GM23338 (cell line): ENCODE data around the gene BRCC3. TPM values are rescaled to one million over a fixed set of nuclear protein-coding genes. Genes with fewer than 3 reads are reported as not detected.

Experiments
- ATAC-seq: fragments of 200-7000 bp; cut with Tn5 transposase; 3 replicates; pipeline ENCODE4 v1.9.1; 2020
- DNase-seq: peaks from one replicate; pipeline ENCODE4 v3.0.0-alpha.2; 2015; ENCODE audit warnings: low spot score
- H2AFZ ChIP-seq: fragments of 200-600 bp; sonication (generic); 2 replicates; pipeline ENCODE4 v1.8.0; 2016; ENCODE audit warnings: antibody characterized with exemption, mild to moderate bottlenecking, moderate library complexity
- H3F3A ChIP-seq: fragments of 200-600 bp; sonication (generic); replicated peaks from 2 replicates; pipeline ENCODE4 v1.8.0; 2017; ENCODE audit warnings: antibody characterized with exemption, mixed run types, low read depth
- H3K27ac ChIP-seq: fragments of 200-600 bp; sonication (generic); 2 replicates; pipeline ENCODE4 v1.6.1; 2016; ENCODE audit warnings: low read depth
- H3K27me3 ChIP-seq: fragments of 200-600 bp; sonication (generic); 2 replicates; pipeline ENCODE4 v1.8.0; 2016; ENCODE audit warnings: mild to moderate bottlenecking, mixed run types, moderate library complexity; ENCODE audit not compliant: insufficient read depth
- H3K36me3 ChIP-seq: fragments of 200-600 bp; sonication (generic); 2 replicates; pipeline ENCODE4 v1.8.0; 2016; ENCODE audit warnings: mild to moderate bottlenecking; ENCODE audit not compliant: insufficient read depth
- H3K4me1 ChIP-seq: fragments of 200-600 bp; sonication (generic); 2 replicates; pipeline ENCODE4 v1.8.0; 2016; ENCODE audit warnings: mild to moderate bottlenecking, moderate library complexity; ENCODE audit not compliant: insufficient read depth
- H3K4me2 ChIP-seq: fragments of 200-600 bp; sonication (generic); 2 replicates; pipeline ENCODE4 v1.7.1; 2017; ENCODE audit warnings: mixed run types
- H3K4me3 ChIP-seq: fragments of 200-600 bp; sonication (generic); 2 replicates; pipeline ENCODE4 v1.6.1; 2016; ENCODE audit warnings: mixed run types
- H3K79me2 ChIP-seq: fragments of 200-600 bp; sonication (generic); replicated peaks from 2 replicates; pipeline ENCODE4 v1.8.0; 2017; ENCODE audit warnings: mild to moderate bottlenecking; ENCODE audit not compliant: insufficient read depth
- H3K9me2 ChIP-seq: fragments of 200-600 bp; sonication (generic); 2 replicates; pipeline ENCODE4 v1.8.0; 2017; ENCODE audit not compliant: insufficient read depth
- H4K20me1 ChIP-seq: fragments of 200-600 bp; sonication (generic); replicated peaks from 2 replicates; pipeline ENCODE4 v1.8.0; 2017; ENCODE audit warnings: mild to moderate bottlenecking; ENCODE audit not compliant: insufficient read depth
- H3K27ac Mint-ChIP-seq: 2 replicates; pipeline ENCODE4 v1.8.0; 2020; ENCODE audit warnings: inconsistent platforms, mild to moderate bottlenecking, moderate library complexity, mixed read lengths
- H3K27me3 Mint-ChIP-seq: 3 replicates; pipeline ENCODE4 v1.8.0; 2022; ENCODE audit warnings: low read depth, mild to moderate bottlenecking, moderate library complexity, mixed read lengths, inconsistent platforms; ENCODE audit not compliant: insufficient read depth, poor library complexity
- H3K36me3 Mint-ChIP-seq: 3 replicates; pipeline ENCODE4 v1.8.0; 2021; ENCODE audit warnings: low read depth, mild to moderate bottlenecking, inconsistent platforms, moderate library complexity, mixed read lengths
- H3K4me1 Mint-ChIP-seq: 3 replicates; pipeline ENCODE4 v1.8.0; 2020; ENCODE audit warnings: mild to moderate bottlenecking, inconsistent platforms, mixed read lengths
- H3K4me3 Mint-ChIP-seq: 3 replicates; pipeline ENCODE4 v1.8.0; 2021; ENCODE audit warnings: moderate library complexity, mild to moderate bottlenecking, inconsistent platforms, mixed read lengths
- H3K9me3 Mint-ChIP-seq: 3 replicates; pipeline ENCODE4 v1.8.0; 2020; ENCODE audit warnings: moderate library complexity, mild to moderate bottlenecking, inconsistent platforms, mixed read lengths
- EZH2phosphoT487 ChIP-seq: fragments of 200-600 bp; sonication (generic); IDR thresholded peaks from one replicate; pipeline ENCODE4 v1.8.1; 2018; ENCODE audit warnings: antibody characterized with exemption; ENCODE audit not compliant: unreplicated experiment
- JUNB ChIP-seq: IDR thresholded peaks from one replicate; pipeline ENCODE4 v1.6.1; 2016; ENCODE audit warnings: antibody characterized with exemption; ENCODE audit not compliant: unreplicated experiment
- REST ChIP-seq: IDR thresholded peaks from one replicate; pipeline ENCODE4 v1.6.1; 2018; ENCODE audit warnings: antibody characterized with exemption; ENCODE audit not compliant: unreplicated experiment
- STAT1 ChIP-seq: IDR thresholded peaks from one replicate; pipeline ENCODE4 v1.6.1; 2016; ENCODE audit warnings: antibody characterized with exemption; ENCODE audit not compliant: unreplicated experiment
- ZNF462 ChIP-seq: fragments of 250-450 bp; sonication (Bioruptor Pico); IDR thresholded peaks from 2 replicates; pipeline ENCODE4 v1.5.0; 2020; ENCODE audit warnings: mild to moderate bottlenecking, moderate library complexity
- polyA plus RNA-seq: library from polyadenylated mRNA; unstranded; fragments of >200 nt; fragmentation: Nextera tagmentation; extraction: Ambion mirVana; gene quantifications from 2 replicates; pipeline ENCODE4 v1.2.1, GENCODE V29; 2016
- total RNA-seq: library from RNA; depleted of rRNA; stranded (reverse); fragments of >200 nt; shearing (Covaris generic); gene quantifications from 2 replicates; pipeline ENCODE4 v1.2.3, GENCODE V29; 2014

Gene BRCC3
- total and polyA plus RNA-seq, 2 experiments from 2014 or later = 18.4 to 26.7 TPM

DNA sequence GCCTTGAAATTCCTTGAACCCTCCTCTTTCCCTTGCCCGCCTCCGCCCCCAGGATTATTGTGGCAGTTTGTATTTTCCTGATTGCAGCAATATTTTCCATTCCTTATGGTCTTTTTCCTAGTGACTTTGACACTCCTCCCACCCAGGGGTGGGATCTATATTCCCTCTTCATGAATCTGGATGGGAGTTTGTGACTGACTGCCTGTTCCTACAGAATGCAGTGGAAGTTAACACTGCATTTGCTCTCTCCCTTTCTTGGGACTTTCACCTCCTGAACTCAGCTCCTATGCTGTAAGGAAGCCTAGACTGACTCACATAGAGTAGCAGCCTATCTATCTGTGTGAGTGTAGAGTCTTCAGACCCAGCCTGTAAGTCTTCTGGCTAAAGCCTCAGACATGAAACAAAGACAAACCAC, 42.4 kb upstream of the BRCC3 start:
- no peaks in the 10 kb centered on the region; the same call in 2 of the 3 replicates for H3K9me3 Mint-ChIP-seq
- peaks cover 7% of the 10 kb centered on the region for H3K27me3 Mint-ChIP-seq
- H4K20me1 ChIP-seq = no peaks in the 10 kb centered on the region
- H3F3A ChIP-seq = no peaks in the 10 kb centered on the region
- H3K27ac ChIP-seq = no peak overlapping the region
- H3K36me3 Mint-ChIP-seq = no peaks in the 10 kb centered on the region
- H3K79me2 ChIP-seq = peaks cover 43% of the 10 kb centered on the region
- TF ChIP-seq JUNB = no peak
- TF ChIP-seq STAT1 = no peak
- no peak for TF ChIP-seq EZH2phosphoT487
- TF ChIP-seq ZNF462 (CRISPR knock-in tag) = no peak
- TF ChIP-seq REST = no peak
- no peak for DNase-seq
- no peaks in the 10 kb centered on the region for H3K9me2 ChIP-seq
- no peak overlapping the region for H3K4me3 Mint-ChIP-seq
- H3K27ac Mint-ChIP-seq = no peak overlapping the region; the same call in 1 of the 2 replicates
- no peaks in the 10 kb centered on the region for H3K36me3 ChIP-seq
- H3K4me1 Mint-ChIP-seq = peaks cover 7% of the 10 kb centered on the region; the same call in 1 of the 3 replicates
- 0 out of 2 replicates have a peak, but pooled peaks cover 4% of the 10 kb centered on the region for H3K4me1 ChIP-seq
- H2AFZ ChIP-seq = no peak overlapping the region
- no peaks in the 10 kb centered on the region for H3K27me3 ChIP-seq
- ATAC-seq = no peak
- H3K4me2 ChIP-seq = no peak overlapping the region
- no peak overlapping the region for H3K4me3 ChIP-seq
